ENCODE measurements around the gene FLOT2. TPM values are rescaled to one million over a fixed set of nuclear protein-coding genes. Genes with fewer than 3 reads are reported as not detected.

The FLOT2 gene
- total RNA-seq, 1 donor: 35.1 TPM

- no peak overlapping the region for H3K4me2 ChIP-seq (ENCODE audit: insufficient read depth, low read length)
- H3K4me1 ChIP-seq (ENCODE audit: insufficient read depth, low read length): no peaks in the 10 kb centered on the region
- no peaks in the 10 kb centered on the region for H3K79me2 ChIP-seq (ENCODE audit: insufficient read depth, low read length)
- DNase-seq (ENCODE audit: insufficient read length, low spot score, missing footprints): no peak
- H2AFZ ChIP-seq (ENCODE audit: low read length): no peak overlapping the region
- H3K9me3 ChIP-seq (ENCODE audit: low read depth, low read length): no peaks in the 10 kb centered on the region
- TF ChIP-seq CTCF (IDR thresholded peaks at IDR 0.05; ENCODE audit: extremely low read depth, low read depth, low read length): no peak
- no peaks in the 10 kb centered on the region for H3K27me3 ChIP-seq (ENCODE audit: insufficient read depth, low read length)
- H3K27ac ChIP-seq (ENCODE audit: low read depth, low read length): no peak overlapping the region
- peaks cover 29% of the 10 kb centered on the region for H3K36me3 ChIP-seq (ENCODE audit: insufficient read depth, low read length)
- peaks cover 5% of the 10 kb centered on the region for H4K20me1 ChIP-seq (ENCODE audit: insufficient read depth, low read length)
- H3K4me3 ChIP-seq (ENCODE audit: insufficient read depth, low read length): no peak overlapping the region
Measured at GRCh38 chr17:28885363-28885762, 12.2 kb downstream of the FLOT2 start.

GRCh38 chr17:28883967-28884702, 13.4 kb downstream of the FLOT2 start:
- H3K4me1 ChIP-seq (ENCODE audit: insufficient read depth, low read length): no peaks in the 10 kb centered on the region
- H3K27ac ChIP-seq (ENCODE audit: low read depth, low read length): no peak overlapping the region
- peaks cover 33% of the 10 kb centered on the region for H3K36me3 ChIP-seq (ENCODE audit: insufficient read depth, low read length)
- H3K4me3 ChIP-seq (ENCODE audit: insufficient read depth, low read length): no peak overlapping the region
- peaks cover 5% of the 10 kb centered on the region for H4K20me1 ChIP-seq (ENCODE audit: insufficient read depth, low read length)
- H3K27me3 ChIP-seq (ENCODE audit: insufficient read depth, low read length): no peaks in the 10 kb centered on the region
- no peak overlapping the region for H2AFZ ChIP-seq (ENCODE audit: low read length)
- no peak for TF ChIP-seq CTCF (IDR thresholded peaks at IDR 0.05; ENCODE audit: extremely low read depth, low read depth, low read length)
- H3K79me2 ChIP-seq (ENCODE audit: insufficient read depth, low read length): no peaks in the 10 kb centered on the region
- H3K4me2 ChIP-seq (ENCODE audit: insufficient read depth, low read length): no peak overlapping the region
- peak; percentile 59 for DNase-seq (ENCODE audit: insufficient read length, low spot score, missing footprints)
- H3K9me3 ChIP-seq (ENCODE audit: low read depth, low read length): no peaks in the 10 kb centered on the region

- Histone ChIP-seq H3K79me2 (ENCODE audit: insufficient read depth, low read length) (no peaks in the 10 kb centered on the region), H2AFZ (ENCODE audit: low read length) (no peak overlapping the region), H3K27ac (ENCODE audit: low read depth, low read length) (no peak overlapping the region), H3K4me1 (ENCODE audit: insufficient read depth, low read length) (no peaks in the 10 kb centered on the region), H3K27me3 (ENCODE audit: insufficient read depth, low read length) (no peaks in the 10 kb centered on the region), H3K9me3 (ENCODE audit: low read depth, low read length) (no peaks in the 10 kb centered on the region), H3K4me2 (ENCODE audit: insufficient read depth, low read length) (no peak overlapping the region), H3K4me3 (ENCODE audit: insufficient read depth, low read length) (no peak overlapping the region), H3K36me3 (ENCODE audit: insufficient read depth, low read length) (peaks cover 33% of the 10 kb centered on the region), H4K20me1 (ENCODE audit: insufficient read depth, low read length) (peaks cover 5% of the 10 kb centered on the region)
- DNase-seq (ENCODE audit: insufficient read length, low spot score, missing footprints): peak; percentile 68
- no peak for TF ChIP-seq CTCF (IDR thresholded peaks at IDR 0.05; ENCODE audit: extremely low read depth, low read depth, low read length)
Measured at GRCh38 chr17:28882154-28882895, 15.2 kb downstream of the FLOT2 start.

GRCh38 chr17:28881533-28882056, 15.9 kb downstream of the FLOT2 start:
- H3K4me1 ChIP-seq (ENCODE audit: insufficient read depth, low read length): no peaks in the 10 kb centered on the region
- H2AFZ ChIP-seq (ENCODE audit: low read length): no peak overlapping the region
- peaks cover 33% of the 10 kb centered on the region for H3K36me3 ChIP-seq (ENCODE audit: insufficient read depth, low read length)
- no peaks in the 10 kb centered on the region for H3K9me3 ChIP-seq (ENCODE audit: low read depth, low read length)
- no peak for TF ChIP-seq CTCF (IDR thresholded peaks at IDR 0.05; ENCODE audit: extremely low read depth, low read depth, low read length)
- H3K27ac ChIP-seq (ENCODE audit: low read depth, low read length): no peak overlapping the region
- peaks cover 2% of the 10 kb centered on the region for H4K20me1 ChIP-seq (ENCODE audit: insufficient read depth, low read length)
- DNase-seq (ENCODE audit: insufficient read length, low spot score, missing footprints): peak; percentile 21
- no peak overlapping the region for H3K4me3 ChIP-seq (ENCODE audit: insufficient read depth, low read length)
- H3K79me2 ChIP-seq (ENCODE audit: insufficient read depth, low read length): no peaks in the 10 kb centered on the region
- no peak overlapping the region for H3K4me2 ChIP-seq (ENCODE audit: insufficient read depth, low read length)
- no peaks in the 10 kb centered on the region for H3K27me3 ChIP-seq (ENCODE audit: insufficient read depth, low read length)
